NB4 (cell line): ENCODE measurements around the gene ARHGAP33.
"Not testable (repeated sequence)": the region's sequence is repeated elsewhere in the genome, so short reads cannot be mapped to it uniquely, and the experiment has no call there.

Source experiments
- DNase-seq: peaks from one replicate; pipeline ENCODE4 v3.0.0; 2010; ENCODE audit warnings: low read depth
- H3K4me3 ChIP-seq: one replicate; pipeline ENCODE4 v1.5.1; 2011; ENCODE audit warnings: mild to moderate bottlenecking, low read depth, low read length, moderate library complexity
- CTCF ChIP-seq: IDR thresholded peaks from one replicate; pipeline ENCODE4 v1.5.1; 2012; ENCODE audit warnings: low read depth, low read length
- MAX ChIP-seq: IDR thresholded peaks from 2 replicates; pipeline ENCODE4 v1.6.1; 2011; ENCODE audit warnings: low read depth, low read length
- MYC ChIP-seq: IDR thresholded peaks from 2 replicates; pipeline ENCODE4 v1.6.1; 2011; ENCODE audit warnings: low read depth, low read length
- POLR2A ChIP-seq: IDR thresholded peaks from 2 replicates; pipeline ENCODE4 v1.6.1; 2011; ENCODE audit warnings: mild to moderate bottlenecking; ENCODE audit not compliant: insufficient read length; ENCODE audit errors: extremely low read depth

The ARHGAP33 gene

GRCh38 chr19:35822579-35822978 lies 47.2 kb downstream of the ARHGAP33 start:
- DNase-seq: peak; percentile 44
- H3K4me3 ChIP-seq: no peak overlapping the region
- TF ChIP-seq MYC (no peak), MAX (no peak), POLR2A (no peak)

GRCh38 chr19:35824150-35824549 lies 48.8 kb downstream of the ARHGAP33 start:
- TF ChIP-seq MAX (no peak), POLR2A (no peak), CTCF (no peak), MYC (no peak)
- no peak overlapping the region for H3K4me3 ChIP-seq

GRCh38 chr19:35828692-35829301 lies 53.4 kb downstream of the ARHGAP33 start:
- TF ChIP-seq MAX (peak; percentile 83), POLR2A (no peak), MYC (peak; percentile 31; the same call in 1 of the 2 replicates)
- no peak overlapping the region for H3K4me3 ChIP-seq
- DNase-seq: peak; percentile 47

More at GRCh38 chr19:35824150-35824549, 48.8 kb downstream of the ARHGAP33 start:
- no peak for DNase-seq

GRCh38 chr19:35830986-35831385 lies 55.6 kb downstream of the ARHGAP33 start:
- TF ChIP-seq MAX (no peak), CTCF (no peak), POLR2A (no peak), MYC (no peak)
- no peak for DNase-seq

GRCh38 chr19:35832054-35832453 lies 56.7 kb downstream of the ARHGAP33 start:
- DNase-seq: no peak
- TF ChIP-seq MAX (no peak), MYC (no peak), POLR2A (no peak), CTCF (no peak)
- H3K4me3 ChIP-seq: no peak overlapping the region

More at GRCh38 chr19:35830986-35831385, 55.6 kb downstream of the ARHGAP33 start:
- no peak overlapping the region for H3K4me3 ChIP-seq

- no peak for DNase-seq
- no peak overlapping the region for H3K4me3 ChIP-seq
- no peak for TF ChIP-seq CTCF
- TF ChIP-seq MYC: no peak
Observed at GRCh38 chr19:35833972-35834371, 58.6 kb downstream of the ARHGAP33 start.

- DNase-seq, H3K4me3 ChIP-seq: not testable (repeated sequence)
Observed at GRCh38 chr19:35836096-35836495, 60.7 kb downstream of the ARHGAP33 start.
